Measurements from ENCODE around the gene CEP20.

The CEP20 gene

DNA sequence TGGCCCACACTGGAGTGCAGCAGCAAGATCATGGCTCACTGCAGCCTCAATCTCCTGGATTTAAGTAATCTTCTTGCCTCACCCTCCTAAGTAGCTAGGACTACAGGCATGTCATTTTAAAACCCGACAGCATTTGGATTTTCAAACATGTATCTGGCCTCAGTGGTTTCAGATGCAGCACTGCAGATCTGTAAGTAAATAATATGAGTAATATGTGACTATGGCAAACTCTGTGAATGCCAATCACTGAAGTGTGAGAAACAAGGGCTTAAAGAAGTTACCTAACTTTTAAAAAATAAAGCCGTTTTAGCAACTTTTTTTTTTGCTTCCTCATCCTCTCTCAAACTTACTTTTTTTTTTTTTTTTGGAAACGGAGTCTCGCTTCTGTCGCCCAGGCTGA lies 11.9 kb downstream of the CEP20 start:
- Histone ChIP-seq H3K4me1 (ENCODE audit: control insufficient read depth, insufficient read depth, low read length) (peaks cover 29% of the 10 kb centered on the region), H3K9ac (ENCODE audit: low read depth, low read length) (no peak overlapping the region), H3K9me3 (replicated peaks; ENCODE audit: low read length) (no peaks in the 10 kb centered on the region), H3K36me3 (ENCODE audit: insufficient read depth, low read length) (peaks cover 22% of the 10 kb centered on the region), H3K4me3 (ENCODE audit: low read length) (no peak overlapping the region), H3K4me2 (ENCODE audit: low read length) (no peak overlapping the region), H3K27me3 (ENCODE audit: control insufficient read depth, insufficient read depth, low read length) (no peaks in the 10 kb centered on the region)

DNA sequence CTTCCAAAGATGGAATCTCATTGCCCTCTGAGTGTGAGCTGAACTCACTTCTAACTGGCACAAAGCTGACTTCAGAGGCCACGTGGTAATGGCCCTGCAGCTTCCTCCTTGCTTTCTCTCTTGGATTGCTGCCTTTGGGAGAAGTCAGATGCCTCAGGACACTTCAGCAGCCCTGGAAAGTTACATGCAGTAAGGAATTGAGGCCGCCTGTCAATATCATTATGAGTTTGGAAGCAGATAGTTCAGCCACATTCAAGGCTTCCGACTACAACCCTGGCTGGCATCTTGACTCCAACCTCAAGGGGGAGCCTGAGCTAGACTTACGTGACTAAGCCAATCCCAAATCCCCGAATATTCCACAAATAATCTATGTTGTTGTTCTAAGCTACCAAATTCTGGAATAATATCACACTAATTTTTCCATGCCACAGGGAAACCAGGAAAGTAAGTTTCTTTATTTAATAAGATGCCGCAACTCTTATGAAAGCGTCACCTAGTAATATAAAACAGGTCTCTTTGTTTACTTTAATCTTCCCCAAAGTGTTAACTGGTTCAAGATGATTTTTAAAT lies 13.6 kb downstream of the CEP20 start:
- H3K9me3 ChIP-seq (replicated peaks; ENCODE audit: low read length), result no peaks in the 10 kb centered on the region
- no peak overlapping the region for H3K4me3 ChIP-seq (ENCODE audit: low read length)
- no peak overlapping the region for H3K9ac ChIP-seq (ENCODE audit: low read depth, low read length)
- H3K4me1 ChIP-seq (ENCODE audit: control insufficient read depth, insufficient read depth, low read length), result peaks cover 13% of the 10 kb centered on the region
- peaks cover 31% of the 10 kb centered on the region for H3K36me3 ChIP-seq (ENCODE audit: insufficient read depth, low read length)
- H3K27me3 ChIP-seq (ENCODE audit: control insufficient read depth, insufficient read depth, low read length), result no peaks in the 10 kb centered on the region
- no peak overlapping the region for H3K4me2 ChIP-seq (ENCODE audit: low read length)

DNA sequence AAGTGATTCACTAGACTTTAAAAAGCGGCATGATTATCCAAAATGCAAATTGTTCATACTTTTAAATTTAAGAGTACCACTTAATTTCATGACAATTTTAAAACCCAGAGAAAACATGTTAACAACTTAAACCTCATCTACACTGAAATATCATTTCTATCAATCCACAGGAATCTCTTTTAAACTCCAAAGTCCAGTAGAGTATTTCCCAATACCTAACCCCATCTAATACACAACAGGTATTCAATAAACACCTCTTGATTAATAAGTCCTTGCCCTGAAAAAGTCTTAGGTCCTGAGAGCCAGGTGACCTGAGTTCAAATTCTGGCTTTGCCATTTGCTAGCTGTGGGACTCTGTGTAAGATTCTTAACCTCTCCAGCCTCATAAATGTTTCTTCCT lies 14.7 kb downstream of the CEP20 start:
- Histone ChIP-seq H3K9ac (ENCODE audit: low read depth, low read length) (no peak overlapping the region), H3K4me1 (ENCODE audit: control insufficient read depth, insufficient read depth, low read length) (peaks cover 4% of the 10 kb centered on the region), H3K4me3 (ENCODE audit: low read length) (no peak overlapping the region), H3K36me3 (ENCODE audit: insufficient read depth, low read length) (peaks cover 39% of the 10 kb centered on the region), H3K4me2 (ENCODE audit: low read length) (no peak overlapping the region), H3K27me3 (ENCODE audit: control insufficient read depth, insufficient read depth, low read length) (no peaks in the 10 kb centered on the region), H3K9me3 (replicated peaks; ENCODE audit: low read length) (no peaks in the 10 kb centered on the region)

DNA sequence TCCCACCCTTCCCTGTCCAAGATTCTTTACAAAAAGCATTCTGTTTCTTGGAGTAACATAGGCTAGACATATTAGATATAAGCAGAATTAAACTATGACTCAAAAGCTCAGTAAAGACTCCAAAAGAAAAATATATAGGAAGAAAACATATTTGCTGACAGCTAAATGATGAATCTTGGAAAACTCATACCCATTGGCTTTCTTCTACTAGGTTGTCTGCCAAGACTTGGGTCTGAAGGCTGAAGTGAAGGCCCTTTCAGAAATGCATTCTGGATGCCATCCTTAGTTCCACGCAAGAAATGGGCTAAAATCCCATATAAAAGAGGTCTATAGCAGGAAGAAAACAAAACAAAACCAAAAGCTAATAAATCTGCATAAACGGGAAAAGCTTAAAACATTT lies 15.1 kb downstream of the CEP20 start:
- H3K4me2 ChIP-seq (ENCODE audit: low read length), result no peak overlapping the region
- H3K4me1 ChIP-seq (ENCODE audit: control insufficient read depth, insufficient read depth, low read length), result no peaks in the 10 kb centered on the region
- H3K27me3 ChIP-seq (ENCODE audit: control insufficient read depth, insufficient read depth, low read length), result no peaks in the 10 kb centered on the region
- H3K4me3 ChIP-seq (ENCODE audit: low read length), result no peak overlapping the region
- no peak overlapping the region for H3K9ac ChIP-seq (ENCODE audit: low read depth, low read length)
- H3K36me3 ChIP-seq (ENCODE audit: insufficient read depth, low read length), result peaks cover 41% of the 10 kb centered on the region
- no peaks in the 10 kb centered on the region for H3K9me3 ChIP-seq (replicated peaks; ENCODE audit: low read length)

DNA sequence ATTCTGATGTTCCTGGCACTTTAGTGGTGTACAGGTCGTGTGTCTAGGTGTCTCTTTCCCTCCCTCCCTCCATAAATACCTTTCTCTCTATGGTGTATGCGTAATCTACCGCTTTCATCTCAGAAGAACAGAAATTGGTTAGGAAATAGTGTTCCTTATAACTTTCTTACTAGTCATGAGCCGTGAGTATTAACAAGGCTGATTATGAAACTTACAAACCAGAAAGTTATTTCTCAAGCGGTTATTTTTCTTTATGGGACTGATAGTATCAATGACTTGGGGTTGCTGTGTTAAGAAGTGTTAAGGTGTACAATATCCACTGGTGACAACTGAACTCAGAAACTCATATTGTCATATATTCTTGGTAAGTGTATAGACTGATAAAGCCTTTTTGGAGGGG lies 18.4 kb downstream of the CEP20 start:
- H3K4me2 ChIP-seq (ENCODE audit: low read length), result no peak overlapping the region

DNA sequence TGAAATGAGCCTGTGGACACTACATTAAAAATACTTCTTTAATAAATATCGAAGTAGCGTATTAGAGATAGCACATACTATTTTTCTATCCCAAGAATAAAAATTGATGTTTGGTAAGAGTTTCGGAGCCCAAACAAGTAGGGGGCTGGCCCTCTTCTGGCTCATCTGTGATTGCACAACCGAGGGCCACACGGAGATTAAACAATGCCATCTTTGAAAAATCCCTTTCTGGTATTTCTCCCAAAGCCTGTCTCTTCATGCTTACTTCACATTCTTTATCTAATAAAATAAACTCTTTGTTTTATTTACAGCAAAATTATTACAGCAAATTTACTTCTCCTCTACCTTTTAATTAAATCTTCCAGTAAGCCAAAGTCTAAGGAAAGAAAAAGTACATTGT lies 22.0 kb downstream of the CEP20 start:
- Histone ChIP-seq H3K36me3 (ENCODE audit: insufficient read depth, low read length) (peaks cover 52% of the 10 kb centered on the region), H3K9ac (ENCODE audit: low read depth, low read length) (no peak overlapping the region), H3K4me2 (ENCODE audit: low read length) (no peak overlapping the region), H3K9me3 (replicated peaks; ENCODE audit: low read length) (no peaks in the 10 kb centered on the region), H3K4me3 (ENCODE audit: low read length) (no peak overlapping the region), H3K27me3 (ENCODE audit: control insufficient read depth, insufficient read depth, low read length) (no peaks in the 10 kb centered on the region), H3K4me1 (ENCODE audit: control insufficient read depth, insufficient read depth, low read length) (no peaks in the 10 kb centered on the region)

More for the DNA sequence above, 18.4 kb downstream of the CEP20 start:
- peaks cover 62% of the 10 kb centered on the region for H3K36me3 ChIP-seq (ENCODE audit: insufficient read depth, low read length)
- H3K9ac ChIP-seq (ENCODE audit: low read depth, low read length), result no peak overlapping the region
- no peaks in the 10 kb centered on the region for H3K9me3 ChIP-seq (replicated peaks; ENCODE audit: low read length)
- H3K4me1 ChIP-seq (ENCODE audit: control insufficient read depth, insufficient read depth, low read length), result no peaks in the 10 kb centered on the region
- no peak overlapping the region for H3K4me3 ChIP-seq (ENCODE audit: low read length)
- no peaks in the 10 kb centered on the region for H3K27me3 ChIP-seq (ENCODE audit: control insufficient read depth, insufficient read depth, low read length)

- no peak overlapping the region for H3K4me3 ChIP-seq (ENCODE audit: low read length)
- H3K9ac ChIP-seq (ENCODE audit: low read depth, low read length), result no peak overlapping the region
- H3K9me3 ChIP-seq (replicated peaks; ENCODE audit: low read length), result no peaks in the 10 kb centered on the region
- H3K4me2 ChIP-seq (ENCODE audit: low read length), result no peak overlapping the region
- peaks cover 50% of the 10 kb centered on the region for H3K36me3 ChIP-seq (ENCODE audit: insufficient read depth, low read length)
- no peaks in the 10 kb centered on the region for H3K4me1 ChIP-seq (ENCODE audit: control insufficient read depth, insufficient read depth, low read length)
- H3K27me3 ChIP-seq (ENCODE audit: control insufficient read depth, insufficient read depth, low read length), result no peaks in the 10 kb centered on the region
Observed at GRCh38 chr16:15865742-15866141, 22.7 kb downstream of the CEP20 start.

GRCh38 chr16:15864939-15865338 lies 23.5 kb downstream of the CEP20 start:
- Histone ChIP-seq H3K9me3 (replicated peaks; ENCODE audit: low read length) (no peaks in the 10 kb centered on the region), H3K4me3 (ENCODE audit: low read length) (no peak overlapping the region), H3K36me3 (ENCODE audit: insufficient read depth, low read length) (peaks cover 45% of the 10 kb centered on the region), H3K9ac (ENCODE audit: low read depth, low read length) (no peak overlapping the region), H3K27me3 (ENCODE audit: control insufficient read depth, insufficient read depth, low read length) (no peaks in the 10 kb centered on the region), H3K4me1 (ENCODE audit: control insufficient read depth, insufficient read depth, low read length) (no peaks in the 10 kb centered on the region), H3K4me2 (ENCODE audit: low read length) (no peak overlapping the region)

DNA sequence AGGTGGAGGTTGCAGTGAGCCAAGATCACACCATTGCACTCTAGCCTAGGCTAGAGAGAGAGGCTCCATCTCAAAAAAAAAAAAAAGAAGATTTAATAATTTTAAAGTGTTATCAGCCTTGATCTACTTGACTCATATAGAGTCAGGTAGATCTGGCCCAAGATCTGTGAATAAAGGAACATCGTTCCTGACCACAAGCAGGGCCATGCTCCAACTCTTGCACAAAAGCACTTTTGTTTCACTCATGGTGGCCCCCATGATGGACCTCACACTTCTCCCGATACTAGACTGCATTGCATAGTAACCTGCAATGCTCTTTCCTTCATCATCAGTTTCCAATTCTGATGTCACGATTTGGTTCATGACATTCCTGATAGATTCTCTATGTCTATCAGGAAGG lies 26.4 kb downstream of the CEP20 start:
- Histone ChIP-seq H3K9ac (ENCODE audit: low read depth, low read length) (no peak overlapping the region), H3K27me3 (ENCODE audit: control insufficient read depth, insufficient read depth, low read length) (peaks cover 23% of the 10 kb centered on the region), H3K4me2 (ENCODE audit: low read length) (no peak overlapping the region), H3K36me3 (ENCODE audit: insufficient read depth, low read length) (peaks cover 19% of the 10 kb centered on the region), H3K4me3 (ENCODE audit: low read length) (no peak overlapping the region), H3K9me3 (replicated peaks; ENCODE audit: low read length) (no peaks in the 10 kb centered on the region), H3K4me1 (ENCODE audit: control insufficient read depth, insufficient read depth, low read length) (no peaks in the 10 kb centered on the region)

DNA sequence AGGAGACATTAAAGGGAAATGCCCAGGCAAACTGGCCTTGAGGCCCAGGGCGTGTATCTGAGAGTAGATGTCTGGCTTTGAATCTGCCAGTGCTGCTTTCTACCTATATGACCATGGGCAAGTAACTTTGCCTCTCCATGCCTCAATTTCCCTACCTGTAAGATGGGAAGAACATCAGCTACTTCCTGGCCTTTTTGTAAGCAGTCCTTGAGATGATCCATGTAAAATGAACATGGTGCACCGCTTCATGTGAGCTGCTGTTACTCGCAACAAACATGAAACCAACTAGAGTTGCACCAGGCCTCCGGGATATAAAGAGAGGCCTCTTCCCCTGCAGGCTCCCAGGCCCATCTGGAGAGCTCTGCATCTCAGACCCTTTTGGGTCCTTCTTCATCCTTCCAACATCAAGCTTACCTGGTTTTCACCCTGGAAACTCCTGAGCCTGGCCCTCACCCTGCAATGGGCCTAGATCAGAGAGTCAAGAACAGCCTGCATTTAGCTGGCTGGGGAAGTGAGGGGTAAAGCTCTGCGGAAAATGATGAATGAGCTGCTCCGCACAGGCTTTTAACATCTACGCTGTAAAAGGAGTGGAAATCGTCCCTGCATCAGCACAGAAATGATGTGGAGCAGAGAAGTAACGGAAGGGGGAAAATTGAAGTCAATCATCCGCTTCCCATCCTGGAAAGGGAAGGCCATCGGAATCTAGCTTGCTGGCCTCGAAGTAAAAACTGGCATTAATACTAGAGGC lies 29.3 kb downstream of the CEP20 start:
- no peaks in the 10 kb centered on the region for H3K9me3 ChIP-seq (replicated peaks; ENCODE audit: low read length)
- H3K36me3 ChIP-seq (ENCODE audit: insufficient read depth, low read length), result no peaks in the 10 kb centered on the region
- H3K9ac ChIP-seq (ENCODE audit: low read depth, low read length), result no peak overlapping the region
- peaks cover 52% of the 10 kb centered on the region for H3K27me3 ChIP-seq (ENCODE audit: control insufficient read depth, insufficient read depth, low read length)
- no peak overlapping the region for H3K4me3 ChIP-seq (ENCODE audit: low read length)
- H3K4me1 ChIP-seq (ENCODE audit: control insufficient read depth, insufficient read depth, low read length), result no peaks in the 10 kb centered on the region
- H3K4me2 ChIP-seq (ENCODE audit: low read length), result no peak overlapping the region

- H3K36me3 ChIP-seq (ENCODE audit: insufficient read depth, low read length), result no peaks in the 10 kb centered on the region
- H3K27me3 ChIP-seq (ENCODE audit: control insufficient read depth, insufficient read depth, low read length), result peaks cover 63% of the 10 kb centered on the region
- H3K9ac ChIP-seq (ENCODE audit: low read depth, low read length), result peak overlapping the region; percentile 33
- peak overlapping the region; percentile 72 for H3K4me2 ChIP-seq (ENCODE audit: low read length)
- no peaks in the 10 kb centered on the region for H3K9me3 ChIP-seq (replicated peaks; ENCODE audit: low read length)
- peak overlapping the region; percentile 62 for H3K4me3 ChIP-seq (ENCODE audit: low read length)
- no peaks in the 10 kb centered on the region for H3K4me1 ChIP-seq (ENCODE audit: control insufficient read depth, insufficient read depth, low read length)
Observed at GRCh38 chr16:15857724-15858560, 30.5 kb downstream of the CEP20 start.
